Measurements from ENCODE around the gene SLC25A44.
A peak's percentile ranks its signal among the peaks of the same experiment; 100 is the strongest.

The SLC25A44 gene, protein sequence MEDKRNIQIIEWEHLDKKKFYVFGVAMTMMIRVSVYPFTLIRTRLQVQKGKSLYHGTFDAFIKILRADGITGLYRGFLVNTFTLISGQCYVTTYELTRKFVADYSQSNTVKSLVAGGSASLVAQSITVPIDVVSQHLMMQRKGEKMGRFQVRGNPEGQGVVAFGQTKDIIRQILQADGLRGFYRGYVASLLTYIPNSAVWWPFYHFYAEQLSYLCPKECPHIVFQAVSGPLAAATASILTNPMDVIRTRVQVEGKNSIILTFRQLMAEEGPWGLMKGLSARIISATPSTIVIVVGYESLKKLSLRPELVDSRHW

GRCh38 chr1:156193488-156194299 lies at the start of gene SLC25A44:
TSS of gene SLC25A44 (plus strand) at chr1:156194104. CDS start at chr1:156199848, 5,744 bp downstream.
- TF ChIP-seq GATA2 (IDR thresholded peaks at IDR 0.05; ENCODE audit: low read depth, low read length) (peak; percentile 36; the same call in 1 of the 2 replicates), GATA3 (IDR thresholded peaks at IDR 0.05; ENCODE audit: low read depth, low read length) (no peak)

- TF ChIP-seq GATA2 (IDR thresholded peaks at IDR 0.05; ENCODE audit: low read depth, low read length): no peak
- TF ChIP-seq GATA3 (IDR thresholded peaks at IDR 0.05; ENCODE audit: low read depth, low read length): no peak
Observed at GRCh38 chr1:156144742-156145141, 49.2 kb upstream of the SLC25A44 start.

GRCh38 chr1:156145650-156146019 lies 48.3 kb upstream of the SLC25A44 start:
- no peak for TF ChIP-seq GATA3 (IDR thresholded peaks at IDR 0.05; ENCODE audit: low read depth, low read length)
- no peak for TF ChIP-seq GATA2 (IDR thresholded peaks at IDR 0.05; ENCODE audit: low read depth, low read length)

GRCh38 chr1:156146020-156146768 lies 47.7 kb upstream of the SLC25A44 start:
- no peak for TF ChIP-seq GATA2 (IDR thresholded peaks at IDR 0.05; ENCODE audit: low read depth, low read length)
- no peak for TF ChIP-seq GATA3 (IDR thresholded peaks at IDR 0.05; ENCODE audit: low read depth, low read length)

GRCh38 chr1:156146769-156147405 lies 47.0 kb upstream of the SLC25A44 start:
- TF ChIP-seq GATA3 (IDR thresholded peaks at IDR 0.05; ENCODE audit: low read depth, low read length): no peak
- TF ChIP-seq GATA2 (IDR thresholded peaks at IDR 0.05; ENCODE audit: low read depth, low read length): no peak

DNA sequence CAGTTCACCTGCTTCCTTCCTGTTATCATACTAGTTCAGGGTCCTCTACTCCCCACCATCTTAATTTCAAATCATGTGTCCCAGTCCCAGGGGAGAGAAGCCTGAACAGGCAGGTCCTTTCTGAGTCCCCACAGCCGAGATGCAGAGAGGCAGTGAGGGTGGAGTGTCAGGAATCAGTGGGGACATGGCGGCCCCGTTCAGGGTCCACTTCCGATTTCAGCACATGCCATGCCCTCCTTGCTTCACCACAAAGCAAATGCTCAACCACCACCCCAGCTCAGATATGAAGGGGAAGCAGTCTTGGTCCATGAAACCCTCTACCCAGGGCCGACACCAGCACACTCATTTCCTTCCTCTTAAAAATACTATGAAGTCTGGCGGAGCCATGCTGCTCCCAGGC lies 45.7 kb upstream of the SLC25A44 start:
- TF ChIP-seq GATA2 (IDR thresholded peaks at IDR 0.05; ENCODE audit: low read depth, low read length): no peak
- no peak for TF ChIP-seq GATA3 (IDR thresholded peaks at IDR 0.05; ENCODE audit: low read depth, low read length)

DNA sequence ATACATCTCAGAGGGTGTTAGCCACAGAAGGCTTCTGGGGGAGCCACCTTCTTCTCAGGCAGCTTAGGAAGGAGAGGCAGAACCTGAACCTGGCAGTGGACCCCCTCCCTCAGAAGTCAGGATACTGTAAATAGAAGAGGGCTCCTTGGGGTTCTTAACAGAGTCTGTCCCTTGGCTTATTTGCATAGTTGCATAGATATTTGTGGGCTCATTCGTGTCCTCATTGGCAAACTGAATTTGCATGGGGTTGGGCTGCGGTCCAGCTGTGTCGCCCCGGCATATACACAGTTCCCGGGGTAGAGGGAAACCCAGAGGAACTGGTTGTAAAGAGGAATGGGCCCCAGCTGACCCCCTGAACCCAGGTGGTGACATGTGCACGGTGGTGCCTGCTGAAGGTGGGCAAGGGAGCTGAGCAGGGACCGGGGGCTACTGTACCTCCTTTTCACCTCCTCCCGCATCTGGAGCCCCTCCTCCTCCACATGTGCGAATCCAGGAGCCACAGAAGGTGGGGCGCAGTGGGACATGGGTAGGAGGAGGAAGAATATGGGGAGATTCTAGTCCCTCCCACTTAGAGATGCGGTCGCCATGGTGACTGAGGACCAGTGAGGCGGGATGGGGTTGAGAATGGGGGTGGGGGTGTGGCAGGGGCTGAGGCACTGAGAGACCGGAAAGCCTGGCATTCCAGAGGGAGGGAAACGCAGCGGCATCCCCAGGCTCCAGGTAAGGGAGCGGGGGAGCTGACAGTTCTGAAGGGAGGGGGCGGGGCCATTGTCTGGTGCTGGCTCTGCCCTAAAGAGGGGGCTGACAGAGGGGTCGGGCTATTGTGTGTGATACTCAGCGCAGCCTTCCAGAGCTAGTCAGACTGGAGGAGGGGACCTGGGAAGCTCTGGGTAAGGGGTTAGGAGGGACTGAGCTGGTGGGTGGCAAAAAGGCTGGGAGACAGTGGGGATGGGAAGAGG lies 44.3 kb upstream of the SLC25A44 start:
- TF ChIP-seq GATA3 (IDR thresholded peaks at IDR 0.05; ENCODE audit: low read depth, low read length): no peak
- TF ChIP-seq GATA2 (IDR thresholded peaks at IDR 0.05; ENCODE audit: low read depth, low read length): no peak

DNA sequence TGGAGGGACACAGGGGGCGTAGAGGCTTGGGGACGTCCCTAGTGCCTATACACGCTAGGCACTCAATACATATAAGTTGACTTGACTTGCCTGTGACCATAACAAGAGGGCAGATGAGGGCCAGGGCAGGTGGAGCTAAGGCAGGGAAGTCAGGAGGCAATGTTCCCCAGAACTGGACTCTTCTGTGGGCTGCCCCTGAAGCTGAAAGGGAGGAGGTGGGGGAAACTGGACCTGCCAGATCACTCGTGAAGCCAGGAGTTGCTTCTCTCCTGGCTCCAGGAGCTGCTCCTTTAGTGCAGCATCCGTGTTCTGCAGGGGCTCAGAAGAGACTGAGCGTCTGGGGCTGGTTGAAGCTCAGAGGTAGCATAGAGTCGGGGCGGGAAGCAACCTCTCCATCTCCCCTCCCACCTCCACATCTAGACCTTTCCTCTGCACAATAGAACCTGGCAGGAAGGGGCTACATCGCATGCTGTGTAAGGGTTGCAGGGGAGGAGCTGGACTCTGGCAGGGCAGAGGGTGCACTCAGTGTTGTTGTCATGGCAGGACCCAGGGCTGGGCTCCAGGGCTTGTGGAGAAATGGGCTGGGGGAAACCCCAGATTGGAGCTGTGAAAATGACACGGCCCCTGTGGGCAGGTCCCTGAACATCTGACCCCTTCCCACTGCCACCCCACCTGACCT lies 43.4 kb upstream of the SLC25A44 start:
- TF ChIP-seq GATA2 (IDR thresholded peaks at IDR 0.05; ENCODE audit: low read depth, low read length) (no peak), GATA3 (IDR thresholded peaks at IDR 0.05; ENCODE audit: low read depth, low read length) (no peak)

DNA sequence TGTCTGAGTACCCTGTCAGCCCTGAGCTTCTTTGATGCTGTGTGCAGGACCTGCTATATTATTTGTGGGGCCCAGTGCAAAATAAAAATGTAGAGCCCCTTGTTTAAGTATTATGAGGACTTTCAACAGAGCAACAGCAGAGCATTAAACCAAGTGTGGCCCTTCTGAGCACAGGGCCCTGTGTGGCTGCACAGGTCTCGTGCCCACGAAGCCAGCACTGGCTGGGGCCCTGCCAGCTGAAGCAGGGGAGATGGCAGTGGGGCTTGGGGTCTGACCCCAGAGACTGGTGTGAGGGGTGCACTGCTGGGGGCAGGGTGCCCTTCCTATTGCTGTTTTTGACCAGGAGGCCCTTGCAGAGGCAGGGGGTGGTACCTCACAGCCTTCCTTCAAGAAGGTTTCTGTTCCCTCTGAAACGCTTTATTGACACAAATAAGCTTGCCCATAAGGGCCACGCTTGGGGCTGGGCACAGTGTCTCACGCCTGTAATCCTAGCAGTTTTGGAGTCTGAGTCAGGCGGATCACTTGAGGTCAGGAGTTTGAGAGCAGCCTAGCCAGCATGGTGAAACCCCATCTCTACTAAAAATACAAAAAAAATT lies 42.7 kb upstream of the SLC25A44 start:
- TF ChIP-seq GATA3 (IDR thresholded peaks at IDR 0.05; ENCODE audit: low read depth, low read length) (no peak), GATA2 (IDR thresholded peaks at IDR 0.05; ENCODE audit: low read depth, low read length) (no peak)

DNA sequence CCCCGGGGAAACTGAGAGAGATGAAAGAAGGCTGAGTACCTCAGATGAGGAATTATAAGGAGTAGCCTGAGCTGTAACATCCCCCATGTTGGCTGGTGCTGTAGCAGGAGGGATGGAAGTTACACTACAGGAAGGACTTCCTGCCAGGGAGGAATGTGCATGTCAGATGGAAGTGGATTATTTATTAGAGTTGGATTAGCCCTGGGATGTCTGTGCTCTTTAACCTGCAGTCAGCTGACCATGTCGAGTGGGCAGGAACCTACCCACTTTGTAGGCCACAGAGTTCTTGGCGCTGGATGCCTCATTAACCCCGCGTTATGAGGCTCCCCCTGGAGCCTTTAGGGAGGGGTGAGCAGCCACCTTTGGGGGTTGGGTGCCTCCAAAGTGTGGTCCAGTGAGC lies 41.3 kb upstream of the SLC25A44 start:
- TF ChIP-seq GATA2 (IDR thresholded peaks at IDR 0.05; ENCODE audit: low read depth, low read length) (no peak), GATA3 (IDR thresholded peaks at IDR 0.05; ENCODE audit: low read depth, low read length) (no peak)

- TF ChIP-seq GATA2 (IDR thresholded peaks at IDR 0.05; ENCODE audit: low read depth, low read length) (no peak), GATA3 (IDR thresholded peaks at IDR 0.05; ENCODE audit: low read depth, low read length) (no peak)
Observed at GRCh38 chr1:156153362-156153761, 40.5 kb upstream of the SLC25A44 start, which contains the start of gene SEMA4A. TSS of gene SEMA4A (plus strand) at chr1:156153585. CDS start at chr1:156154579, 994 bp downstream.

GRCh38 chr1:156154317-156154749 lies 39.6 kb upstream of the SLC25A44 start:
- no peak for TF ChIP-seq GATA2 (IDR thresholded peaks at IDR 0.05; ENCODE audit: low read depth, low read length)
- TF ChIP-seq GATA3 (IDR thresholded peaks at IDR 0.05; ENCODE audit: low read depth, low read length): no peak

Measured in SH-SY5Y (cell line).